Panc1 (cell line): ENCODE data around the gene TSHZ3. TPM values are rescaled to one million over a fixed set of nuclear protein-coding genes. Genes with fewer than 3 reads are reported as not detected.

ENCODE experiments used
- ATAC-seq: fragments of 200-7000 bp; cut with Tn5 transposase; 2 replicates; pipeline ENCODE4 v1.9.1; 2020; ENCODE audit warnings: mild to moderate bottlenecking, moderate library complexity
- BruUV-seq: library from RNA; stranded (reverse); fragments of 400-500 nt; replicated peaks from 2 replicates; lab custom pipeline; 2021; lab: Mats Ljungman, UMichigan
- CTCF ChIA-PET: fragments of 300-600 bp; sonication (Branson Sonifier 250); formaldehyde crosslinking; loops from one replicate; lab custom pipeline; 2022; ENCODE audit warnings: antibody characterized with exemption; lab: Charles Lee
- POLR2A ChIA-PET: fragments of 300-600 bp; sonication (Branson Sonifier 250); formaldehyde crosslinking; loops from one replicate; lab custom pipeline; 2022; ENCODE audit warnings: antibody characterized with exemption; lab: Charles Lee
- DNase-seq: peaks from one replicate; pipeline ENCODE4 v3.0.0-alpha.2; 2010; ENCODE audit warnings: low read depth, low spot score
- H3K27ac ChIP-seq: 2 replicates; pipeline ENCODE4 v1.5.1; 2011; ENCODE audit warnings: mild to moderate bottlenecking, low read length, inconsistent platforms
- H3K27me3 ChIP-seq: fragments of 200-500 bp; sonication (Bioruptor generic); 2 replicates; pipeline ENCODE4 v1.6.0; 2014; ENCODE audit warnings: low read length, inconsistent platforms; ENCODE audit not compliant: control insufficient read depth, insufficient read depth
- H3K36me3 ChIP-seq: fragments of 200-500 bp; sonication (Bioruptor generic); 2 replicates; pipeline ENCODE4 v1.5.1; 2014; ENCODE audit warnings: inconsistent platforms, mild to moderate bottlenecking, low read length, moderate library complexity; ENCODE audit not compliant: control insufficient read depth, insufficient read depth
- H3K4me1 ChIP-seq: 2 replicates; pipeline ENCODE4 v1.5.1; 2011; ENCODE audit warnings: inconsistent platforms, mild to moderate bottlenecking, low read length, moderate library complexity; ENCODE audit not compliant: control insufficient read depth, insufficient read depth
- H3K4me3 ChIP-seq, 2 experiments: 2 replicates each; pipeline ENCODE4 v1.5.1; 2011 to 2012; ENCODE audit warnings: low read depth in 2 of 2, low read length in 2 of 2, mild to moderate bottlenecking in 2 of 2, inconsistent platforms in 1 of 2, moderate library complexity in 1 of 2
- H3K9me3 ChIP-seq: fragments of 200-500 bp; sonication (Bioruptor generic); 2 replicates; pipeline ENCODE4 v1.5.1; 2014; ENCODE audit warnings: low read depth, mild to moderate bottlenecking, inconsistent platforms, low read length, moderate library complexity; ENCODE audit not compliant: control insufficient read depth, insufficient read depth
- POLR2AphosphoS5 ChIP-seq: IDR thresholded peaks from 2 replicates; pipeline ENCODE4 v1.6.1; 2012; ENCODE audit warnings: mild to moderate bottlenecking, low read depth, low read length, moderate library complexity
- REST ChIP-seq, 2 experiments: IDR thresholded peaks; 2 replicates each; pipeline ENCODE4 v1.6.1; 2011 to 2012; ENCODE audit warnings: low read depth in 2 of 2, control low read depth in 1 of 2, low read length in 1 of 2, mild to moderate bottlenecking in 1 of 2, moderate library complexity in 1 of 2; ENCODE audit not compliant: insufficient read depth in 1 of 2
- SIN3A ChIP-seq: IDR thresholded peaks from 2 replicates; pipeline ENCODE4 v1.6.1; 2012; ENCODE audit warnings: low read depth, mild to moderate bottlenecking, low read length, moderate library complexity, borderline replicate concordance; ENCODE audit not compliant: insufficient read depth
- TCF7L2 ChIP-seq: IDR thresholded peaks from 2 replicates; pipeline ENCODE4 v1.6.1; 2011; ENCODE audit warnings: mild to moderate bottlenecking, low read depth, low read length, inconsistent platforms
- in situ Hi-C: cut with HindIII; loops from 2 replicates; pipeline ENCODE4 v1.10.0; 2016; ENCODE audit warnings: low sequenced_read_pairs, low pct_unique_long_range_greater_than_20kb
- intact Hi-C: fragments of 100-400 bp; cut with micrococcal nuclease; formaldehyde crosslinking; loops from one replicate; pipeline ENCODE4 v1.10.0; 2022; ENCODE audit not compliant: unreplicated experiment
- total RNA-seq: library from RNA; stranded (reverse); gene quantifications from one replicate; pipeline ENCODE4 v1.2.1, GENCODE V29; 2021; ENCODE audit not compliant: unreplicated experiment
- TF ChIP-seq, protein P1 (sequence below): fragments of 450-650 bp; IDR thresholded peaks from 2 replicates; pipeline ENCODE4 v1.5.1; 2017; ENCODE audit warnings: mild to moderate bottlenecking

TSHZ3 gene
- total RNA-seq, 1 experiment from 2014 or later: 7.8 TPM

GRCh38 chr19:31332096-31332495 lies 17.1 kb downstream of the TSHZ3 start:
- ChIA-PET CTCF (no interaction called here), POLR2A (interaction anchor here (0.6 kb wide), 1 partner anchor 83 kb away, joined by 4 read pairs; no protein-coding TSS in a partner anchor)
- no peaks in the 10 kb centered on the region for H3K9me3 ChIP-seq
- no peak overlapping the region for H3K27ac ChIP-seq
- H3K27me3 ChIP-seq: no peaks in the 10 kb centered on the region
- TF ChIP-seq SIN3A: no peak
- TF ChIP-seq, protein P1, sequence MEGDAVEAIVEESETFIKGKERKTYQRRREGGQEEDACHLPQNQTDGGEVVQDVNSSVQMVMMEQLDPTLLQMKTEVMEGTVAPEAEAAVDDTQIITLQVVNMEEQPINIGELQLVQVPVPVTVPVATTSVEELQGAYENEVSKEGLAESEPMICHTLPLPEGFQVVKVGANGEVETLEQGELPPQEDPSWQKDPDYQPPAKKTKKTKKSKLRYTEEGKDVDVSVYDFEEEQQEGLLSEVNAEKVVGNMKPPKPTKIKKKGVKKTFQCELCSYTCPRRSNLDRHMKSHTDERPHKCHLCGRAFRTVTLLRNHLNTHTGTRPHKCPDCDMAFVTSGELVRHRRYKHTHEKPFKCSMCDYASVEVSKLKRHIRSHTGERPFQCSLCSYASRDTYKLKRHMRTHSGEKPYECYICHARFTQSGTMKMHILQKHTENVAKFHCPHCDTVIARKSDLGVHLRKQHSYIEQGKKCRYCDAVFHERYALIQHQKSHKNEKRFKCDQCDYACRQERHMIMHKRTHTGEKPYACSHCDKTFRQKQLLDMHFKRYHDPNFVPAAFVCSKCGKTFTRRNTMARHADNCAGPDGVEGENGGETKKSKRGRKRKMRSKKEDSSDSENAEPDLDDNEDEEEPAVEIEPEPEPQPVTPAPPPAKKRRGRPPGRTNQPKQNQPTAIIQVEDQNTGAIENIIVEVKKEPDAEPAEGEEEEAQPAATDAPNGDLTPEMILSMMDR: no peak
- TF ChIP-seq REST (IDR thresholded peaks at IDR 0.05; ENCODE audit: insufficient read depth in 1 of 2, low read depth in 2 of 2, low read length in 1 of 2): no peak
- no peak for TF ChIP-seq POLR2AphosphoS5
- no peak for TF ChIP-seq TCF7L2
- no peak overlapping the region for H3K4me3 ChIP-seq
- no peaks in the 10 kb centered on the region for H3K36me3 ChIP-seq
- in situ Hi-C loops (no loop called here), intact Hi-C loops (no loop called here)
- no TSS peak for BruUV-seq
- H3K4me1 ChIP-seq: no peaks in the 10 kb centered on the region
- DNase-seq: no peak
- ATAC-seq: no peak

- POLR2A ChIA-PET: no interaction called here
Measured at GRCh38 chr19:31331536-31331935, 17.7 kb downstream of the TSHZ3 start.

More at GRCh38 chr19:31331536-31331935, 17.7 kb downstream of the TSHZ3 start:
- CTCF ChIA-PET: no interaction called here
- TF ChIP-seq REST (IDR thresholded peaks at IDR 0.05; ENCODE audit: insufficient read depth in 1 of 2, low read depth in 2 of 2, low read length in 1 of 2) (no peak), TCF7L2 (no peak), SIN3A (no peak), POLR2AphosphoS5 (no peak)
- TF ChIP-seq, protein P1: no peak
- Histone ChIP-seq H3K4me3 (no peak overlapping the region), H3K27ac (no peak overlapping the region), H3K36me3 (no peaks in the 10 kb centered on the region), H3K4me1 (no peaks in the 10 kb centered on the region), H3K27me3 (no peaks in the 10 kb centered on the region), H3K9me3 (no peaks in the 10 kb centered on the region)
- BruUV-seq: no TSS peak
- intact Hi-C loops: no loop called here
- in situ Hi-C loops: no loop called here
- ATAC-seq (no peak), DNase-seq (no peak)
